GM21528 (cell line): ENCODE measurements around the gene ZNF740.
"Not testable (repeated sequence)": the region's sequence is repeated elsewhere in the genome, so short reads cannot be mapped to it uniquely, and the experiment has no call there.

Experiments
- ATAC-seq: cut with Tn5 transposase; IDR thresholded peaks from one replicate; pipeline ENCODE4 v1.9.1; 2021; ENCODE audit warnings: mild to moderate bottlenecking, moderate library complexity; ENCODE audit not compliant: unreplicated experiment, low FRiP score

Gene ZNF740

DNA sequence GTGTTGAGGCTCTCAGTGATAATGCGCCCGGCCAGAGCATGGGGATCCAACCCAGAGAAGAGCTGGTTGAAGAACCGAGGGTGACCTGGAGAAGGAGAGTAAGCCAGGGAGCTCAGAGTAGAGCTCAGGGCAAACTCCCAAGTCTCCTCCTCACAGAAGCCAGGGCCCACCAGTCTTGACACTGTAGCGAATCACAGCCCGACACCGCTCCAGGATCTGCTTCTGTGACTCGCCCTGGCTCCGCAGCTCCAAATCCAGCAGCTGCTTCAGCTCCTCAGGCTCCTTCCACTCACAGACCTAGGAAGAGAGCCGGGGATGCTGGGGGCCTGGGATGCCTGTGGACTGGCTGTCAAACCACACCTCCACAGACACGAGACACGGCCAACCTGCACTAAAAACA, 8.2 kb upstream of the ZNF740 start:
- no peak for ATAC-seq

- ATAC-seq = no peak
Measured at GRCh38 chr12:53173085-53173715, 7.3 kb upstream of the ZNF740 start.

- no peak for ATAC-seq
Measured at GRCh38 chr12:53174881-53175491, 5.5 kb upstream of the ZNF740 start.

DNA sequence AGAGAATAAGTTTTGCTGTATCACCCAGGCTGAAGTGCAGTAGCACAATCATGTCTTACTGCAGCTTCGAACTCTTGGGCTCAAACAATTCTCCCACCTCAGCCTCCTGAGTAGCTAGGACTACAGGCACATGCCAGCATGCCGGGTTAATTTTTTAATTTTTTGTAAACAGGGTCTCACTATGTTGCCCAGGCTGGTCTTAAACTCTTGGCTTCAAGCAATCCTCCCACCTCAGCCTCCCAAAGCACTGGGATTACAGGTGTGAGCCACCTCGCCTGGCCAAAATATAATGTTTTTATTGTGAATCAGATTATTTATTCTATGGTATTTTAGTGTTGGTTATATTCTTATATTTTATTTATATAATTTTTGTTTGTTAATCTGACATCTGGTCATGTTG, 3.8 kb upstream of the ZNF740 start:
- no peak for ATAC-seq

- ATAC-seq = not testable (repeated sequence)
Measured at GRCh38 chr12:53177447-53177846, 3.1 kb upstream of the ZNF740 start.

- not testable (repeated sequence) for ATAC-seq
Measured at GRCh38 chr12:53178803-53179202, 1.7 kb upstream of the ZNF740 start.

DNA sequence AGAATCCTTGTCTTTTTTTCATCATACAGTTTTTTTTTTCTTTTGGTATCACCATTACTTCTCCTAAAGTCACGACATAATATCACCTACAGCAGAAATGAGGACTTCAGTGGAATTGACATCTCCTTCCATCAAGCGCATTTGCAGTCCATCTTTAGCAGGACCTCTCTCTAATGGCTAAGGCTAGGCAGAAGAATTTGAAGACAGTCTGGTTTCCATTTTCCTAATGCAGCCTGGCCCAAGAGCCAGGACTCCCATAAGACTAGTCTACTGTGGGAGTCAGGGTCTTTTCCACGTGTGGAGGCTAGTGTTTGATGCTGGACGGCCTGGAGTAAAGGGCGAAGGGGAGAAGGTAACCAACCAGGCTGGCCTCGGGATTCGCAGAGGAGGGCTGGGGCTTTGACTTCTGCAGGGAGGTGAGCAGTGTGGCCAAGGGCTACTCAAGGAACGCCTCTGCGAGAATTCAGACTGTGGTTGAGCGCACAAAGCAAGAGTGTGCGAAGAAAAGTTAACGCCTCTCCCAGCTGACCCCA, 769 bp upstream of the ZNF740 start:
- ATAC-seq = peak; percentile 19

DNA sequence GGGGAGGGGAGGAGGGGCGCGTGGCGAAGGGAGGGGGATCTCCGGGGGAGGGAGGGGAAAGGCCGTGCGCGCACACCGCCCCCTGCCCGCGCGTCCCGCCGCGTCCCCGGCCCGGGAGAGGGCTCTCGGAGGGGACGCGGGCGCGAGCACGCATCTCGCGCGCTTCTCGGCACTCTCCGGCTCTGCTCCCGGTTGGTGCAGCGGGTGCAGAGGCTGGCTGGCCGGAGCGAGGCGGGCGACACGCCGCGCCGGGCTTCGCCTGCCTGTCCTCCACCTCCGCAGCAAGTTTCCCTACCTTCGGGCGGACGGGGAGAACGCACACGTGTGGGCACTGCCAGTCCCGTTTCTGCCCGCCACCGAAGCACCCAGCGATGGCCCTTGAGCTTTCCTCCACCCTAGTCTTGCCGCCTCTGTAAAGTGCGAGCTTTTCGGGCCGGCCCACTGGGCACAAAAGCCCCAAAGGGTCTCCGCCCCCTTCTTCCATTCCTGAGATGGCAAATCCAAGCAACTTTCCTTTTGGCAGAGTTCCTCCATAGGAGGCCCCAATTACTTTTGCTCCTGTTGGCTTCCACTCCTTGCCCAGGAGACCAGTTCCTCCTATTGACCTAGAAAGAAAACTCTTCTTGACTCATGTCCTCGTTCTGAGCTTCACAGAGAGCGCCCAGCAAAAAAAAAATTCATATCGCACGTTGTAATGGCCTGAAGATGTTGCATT, 566 bp downstream of the ZNF740 start:
- peak; percentile 59 for ATAC-seq

DNA sequence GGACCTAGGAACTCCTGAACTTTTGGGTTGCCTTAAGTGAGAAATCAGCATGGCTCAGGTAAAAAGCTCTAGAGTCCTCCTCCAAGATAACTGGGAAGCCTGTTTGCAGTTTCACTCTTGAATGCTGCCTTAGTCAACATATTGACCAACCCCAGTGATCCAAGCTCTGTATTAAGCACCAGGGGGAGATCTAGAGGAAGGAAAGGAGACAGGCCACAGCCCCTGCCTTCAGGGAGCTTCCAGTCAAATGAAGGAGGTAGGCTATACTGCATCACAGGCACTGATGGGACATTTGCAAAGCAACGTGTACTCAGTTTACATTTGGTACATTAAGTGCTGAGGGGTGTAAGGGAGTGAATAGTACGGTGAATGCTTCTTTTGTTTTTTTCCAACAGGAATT, 1.4 kb downstream of the ZNF740 start:
- ATAC-seq = no peak

GRCh38 chr12:53182903-53183302, 2.4 kb downstream of the ZNF740 start:
- ATAC-seq = no peak

GRCh38 chr12:53184828-53185227, 4.3 kb downstream of the ZNF740 start:
- no peak for ATAC-seq

GRCh38 chr12:53185582-53186153, 5.1 kb downstream of the ZNF740 start:
- ATAC-seq = no peak

GRCh38 chr12:53186745-53187144, 6.2 kb downstream of the ZNF740 start:
- ATAC-seq = no peak

- no peak for ATAC-seq
Measured at GRCh38 chr12:53187145-53187899, 6.8 kb downstream of the ZNF740 start.

DNA sequence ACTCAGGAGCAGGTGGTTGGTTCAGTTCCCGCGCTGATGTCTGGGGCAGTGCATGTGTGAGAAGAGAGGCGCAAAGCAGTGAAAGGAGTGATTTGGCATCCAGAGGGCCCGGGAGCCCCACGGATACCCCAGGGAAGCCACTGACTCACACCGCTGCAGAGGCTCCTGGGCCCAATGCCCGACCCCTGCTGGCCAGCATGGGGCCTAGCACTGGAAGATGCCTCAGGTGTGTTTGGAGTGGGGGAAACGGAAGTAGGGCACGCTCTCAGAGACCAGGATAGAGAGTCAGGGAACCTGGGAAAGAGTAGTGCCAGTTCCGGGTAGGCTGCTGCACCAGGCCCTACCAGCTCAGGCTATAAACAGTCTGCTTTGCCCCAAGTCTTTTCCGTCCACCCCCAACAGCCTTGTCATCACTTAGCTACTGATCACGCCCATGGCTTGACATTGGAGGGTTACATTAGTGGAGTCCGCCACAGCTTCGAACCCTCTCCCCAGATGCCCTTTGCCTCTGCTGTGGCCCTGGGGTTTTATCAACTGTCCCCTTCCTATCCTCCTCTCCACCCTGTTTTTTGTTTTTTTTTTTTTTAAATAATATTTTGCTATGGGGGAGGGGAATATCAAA, 9.7 kb downstream of the ZNF740 start:
- ATAC-seq = no peak

GRCh38 chr12:53191096-53191884, 10.8 kb downstream of the ZNF740 start:
- no peak for ATAC-seq

DNA sequence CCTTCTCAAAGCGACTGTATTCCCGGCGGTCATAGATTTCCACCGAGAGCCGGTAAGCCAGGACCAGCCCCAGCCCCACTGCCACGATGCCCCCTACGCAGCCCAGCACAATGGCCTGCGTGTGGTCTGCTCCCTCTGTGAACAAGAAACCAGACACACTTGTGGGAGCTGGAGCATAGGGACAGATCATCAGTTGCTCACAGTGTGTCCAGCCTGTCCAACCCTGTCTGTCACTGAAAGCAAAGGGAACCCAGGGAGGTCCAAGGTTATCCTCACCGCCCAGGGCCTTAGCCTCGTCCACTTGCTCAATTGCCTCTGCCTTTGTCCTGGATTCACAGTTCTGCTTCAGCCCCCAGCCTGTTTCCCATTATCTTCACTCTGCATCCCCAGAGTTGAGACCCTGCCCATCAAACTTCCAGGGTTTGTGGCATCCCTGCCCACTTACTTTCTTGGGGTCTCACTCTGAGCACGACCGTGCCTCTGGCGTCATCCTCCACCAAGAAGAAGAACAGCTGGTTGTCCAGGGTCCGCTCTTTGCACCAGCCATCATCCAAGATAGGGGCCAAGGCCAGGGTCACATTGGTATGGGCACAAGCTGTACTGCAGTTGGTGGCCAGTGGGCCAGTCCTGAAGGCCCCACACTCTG, 11.5 kb downstream of the ZNF740 start:
- no peak for ATAC-seq

GRCh38 chr12:53192531-53193021, 12.1 kb downstream of the ZNF740 start:
- ATAC-seq = no peak

DNA sequence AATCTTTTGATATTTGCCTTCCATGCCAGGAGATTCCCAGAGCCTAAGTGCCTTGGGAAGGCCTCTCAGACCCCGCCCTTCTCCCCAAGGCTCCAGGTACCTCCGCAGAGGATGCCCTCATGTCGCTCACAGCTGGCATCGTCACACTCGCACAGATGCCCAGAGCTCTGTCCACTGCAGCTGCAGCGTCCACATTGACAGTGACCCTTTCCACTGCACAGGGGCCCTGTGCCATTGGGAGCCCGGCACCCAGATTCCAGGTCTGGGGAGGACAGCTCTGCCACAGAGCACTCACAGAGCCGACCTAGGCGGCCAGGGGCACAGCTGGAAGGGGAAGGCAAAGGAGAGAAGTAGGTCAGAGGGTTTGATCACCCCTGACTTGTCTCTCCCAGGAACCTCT, 12.5 kb downstream of the ZNF740 start:
- ATAC-seq = no peak
